Stromal cell of bone marrow (primary cell): ENCODE data around the gene PHEX.

ENCODE experiments used
- DNase-seq: peaks from one replicate; pipeline ENCODE4 v3.0.0-alpha.2; 2012; ENCODE audit warnings: low read depth

The PHEX gene

DNA sequence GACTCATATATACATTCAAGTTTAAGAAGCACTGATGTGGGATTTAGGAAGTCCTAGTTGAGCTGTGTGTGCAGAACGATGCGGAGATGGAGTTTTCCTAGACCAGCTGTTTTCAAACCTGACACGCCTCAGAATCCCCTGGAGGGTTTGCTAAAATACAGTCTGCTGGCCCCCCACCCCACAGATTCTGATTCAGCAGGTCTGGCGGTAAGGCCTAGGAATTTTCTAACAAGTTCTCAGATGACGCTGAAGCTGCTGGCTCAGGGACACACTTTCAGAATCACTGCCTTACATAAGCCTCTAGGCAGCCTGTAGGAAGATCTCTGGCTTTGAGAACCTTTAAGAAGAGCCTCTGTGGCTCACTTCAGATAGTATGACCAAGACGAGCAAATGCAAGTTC, 73.1 kb downstream of the PHEX start:
- DNase-seq, result peak; percentile 77

- no peak for DNase-seq
Observed at GRCh38 chrX:22105971-22106370, 73.8 kb downstream of the PHEX start.

GRCh38 chrX:22109442-22109841, 77.3 kb downstream of the PHEX start:
- DNase-seq, result no peak

GRCh38 chrX:22110729-22111494, 78.8 kb downstream of the PHEX start:
- no peak for DNase-seq

DNA sequence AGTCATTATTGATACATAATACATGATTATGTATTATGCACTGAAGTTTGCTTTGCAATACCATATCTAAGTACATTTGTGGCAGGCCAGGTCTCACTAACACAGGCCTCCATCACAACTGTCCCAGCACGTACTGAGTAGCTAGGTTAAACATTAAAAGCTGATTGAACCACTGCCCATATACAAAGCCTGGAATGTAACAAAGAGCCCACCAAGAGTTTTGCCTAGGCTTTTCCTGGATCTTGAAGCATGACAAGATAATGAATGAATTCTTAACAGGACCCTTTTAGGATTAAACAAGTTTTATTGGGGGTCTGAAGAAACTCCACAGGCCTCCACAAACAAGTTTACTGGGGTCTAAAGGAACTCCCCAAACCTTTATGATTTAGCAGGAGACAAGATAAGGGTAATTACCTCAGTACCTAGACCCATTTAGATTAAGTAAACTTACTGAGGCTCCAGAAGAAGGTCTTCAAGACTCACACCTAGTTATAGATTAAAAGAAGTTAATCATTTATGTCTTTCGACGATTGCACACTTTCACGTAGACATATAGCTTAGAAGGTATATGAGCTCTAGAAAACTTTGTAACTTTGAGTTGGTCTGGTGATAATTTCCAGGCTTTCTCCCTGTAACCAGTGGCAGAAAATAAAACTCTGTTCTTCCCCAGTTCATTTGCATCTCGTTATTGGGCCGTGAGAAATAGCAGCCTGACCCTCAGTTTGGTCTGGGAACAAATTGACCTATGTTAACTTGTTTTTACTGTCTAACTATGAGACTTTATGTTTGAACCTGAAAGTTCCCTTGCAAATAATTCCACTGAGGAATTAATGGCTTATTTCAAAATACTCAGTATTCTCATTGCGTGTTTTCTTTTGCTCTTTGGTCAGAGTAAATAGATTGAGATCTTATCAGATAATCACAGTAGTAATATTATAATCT, 84.8 kb downstream of the PHEX start:
- DNase-seq, result no peak

- DNase-seq, result no peak
Observed at GRCh38 chrX:22117633-22118032, 85.5 kb downstream of the PHEX start.

DNA sequence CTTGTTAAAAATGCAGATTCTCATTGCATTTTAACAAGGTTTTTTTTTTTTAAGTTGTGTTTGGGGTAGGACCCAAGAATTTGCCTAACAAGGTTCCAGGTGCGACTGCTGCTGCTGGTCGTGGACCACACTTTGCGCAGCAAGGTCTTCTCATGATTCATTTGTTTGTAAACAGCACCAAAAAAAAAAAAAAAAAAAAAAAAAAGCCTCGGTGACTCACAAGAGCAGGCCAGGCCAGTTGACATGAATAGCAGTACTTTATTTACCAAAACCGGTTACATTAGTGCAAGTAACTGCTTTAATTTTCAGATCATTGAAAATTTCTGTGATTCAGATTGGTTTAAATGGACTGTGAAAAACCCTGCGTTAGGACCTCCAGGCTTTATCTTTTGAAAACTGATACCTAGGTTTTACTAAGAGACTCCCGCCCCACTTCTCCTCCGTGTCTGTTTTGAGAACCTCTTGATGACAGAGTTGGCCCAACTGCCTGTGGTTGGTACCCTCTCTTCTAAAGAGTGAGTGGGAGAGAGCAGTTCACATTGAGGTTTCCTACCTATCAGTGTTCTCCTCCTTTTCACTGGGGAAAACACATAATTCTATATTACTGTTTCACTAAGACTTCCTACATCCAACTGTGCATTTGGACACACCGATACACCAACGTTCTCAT, 86.2 kb downstream of the PHEX start:
- DNase-seq, result no peak

DNA sequence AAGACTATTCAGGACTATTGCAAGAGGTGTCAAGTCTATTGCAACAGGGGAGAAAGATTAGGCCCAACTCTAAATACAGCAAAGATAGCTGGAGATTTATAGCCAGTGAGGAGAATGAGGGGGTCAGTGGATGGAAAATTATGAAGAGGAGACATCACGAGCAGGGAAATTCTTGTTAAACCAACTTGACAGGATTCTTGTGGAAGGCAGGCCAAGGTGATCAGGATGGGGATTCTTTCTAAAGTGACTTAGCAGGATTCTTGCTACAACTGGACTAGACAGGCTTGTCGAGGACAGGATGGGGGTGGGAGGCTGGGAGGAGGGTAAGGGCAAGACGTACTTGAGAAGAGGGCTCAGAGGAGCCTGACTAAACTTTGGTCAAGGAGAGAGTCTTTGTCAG, 89.0 kb downstream of the PHEX start:
- DNase-seq, result no peak

GRCh38 chrX:22122510-22122909, 90.4 kb downstream of the PHEX start:
- peak; percentile 88 for DNase-seq

- no peak for DNase-seq
Observed at GRCh38 chrX:22124098-22124497, 92.0 kb downstream of the PHEX start.

GRCh38 chrX:22125481-22125880, 93.4 kb downstream of the PHEX start:
- no peak for DNase-seq

- no peak for DNase-seq
Observed at GRCh38 chrX:22126327-22126726, 94.2 kb downstream of the PHEX start.

GRCh38 chrX:22128961-22129360, 96.8 kb downstream of the PHEX start:
- DNase-seq, result no peak

DNA sequence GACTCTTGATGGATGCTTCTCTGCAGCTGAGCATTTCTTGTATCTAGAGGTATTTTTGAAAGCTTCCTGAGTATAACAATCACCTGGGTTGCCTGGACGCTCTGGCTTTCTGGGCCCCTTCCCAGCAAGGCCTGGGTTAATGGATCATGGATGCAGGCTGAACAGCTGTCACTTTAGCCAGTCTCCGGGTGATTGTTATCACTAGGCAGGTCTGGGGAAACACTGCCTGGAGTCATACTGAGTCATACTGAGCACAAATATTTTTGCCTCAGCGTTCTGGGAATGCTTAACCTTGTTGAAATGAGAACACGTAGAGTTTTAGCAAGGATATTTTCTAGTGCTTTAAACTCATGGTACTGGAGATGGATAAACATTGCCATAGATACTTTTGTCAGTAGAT, 102.6 kb downstream of the PHEX start:
- DNase-seq, result peak; percentile 44

- no peak for DNase-seq
Observed at GRCh38 chrX:22135171-22135711, 103.1 kb downstream of the PHEX start.

DNA sequence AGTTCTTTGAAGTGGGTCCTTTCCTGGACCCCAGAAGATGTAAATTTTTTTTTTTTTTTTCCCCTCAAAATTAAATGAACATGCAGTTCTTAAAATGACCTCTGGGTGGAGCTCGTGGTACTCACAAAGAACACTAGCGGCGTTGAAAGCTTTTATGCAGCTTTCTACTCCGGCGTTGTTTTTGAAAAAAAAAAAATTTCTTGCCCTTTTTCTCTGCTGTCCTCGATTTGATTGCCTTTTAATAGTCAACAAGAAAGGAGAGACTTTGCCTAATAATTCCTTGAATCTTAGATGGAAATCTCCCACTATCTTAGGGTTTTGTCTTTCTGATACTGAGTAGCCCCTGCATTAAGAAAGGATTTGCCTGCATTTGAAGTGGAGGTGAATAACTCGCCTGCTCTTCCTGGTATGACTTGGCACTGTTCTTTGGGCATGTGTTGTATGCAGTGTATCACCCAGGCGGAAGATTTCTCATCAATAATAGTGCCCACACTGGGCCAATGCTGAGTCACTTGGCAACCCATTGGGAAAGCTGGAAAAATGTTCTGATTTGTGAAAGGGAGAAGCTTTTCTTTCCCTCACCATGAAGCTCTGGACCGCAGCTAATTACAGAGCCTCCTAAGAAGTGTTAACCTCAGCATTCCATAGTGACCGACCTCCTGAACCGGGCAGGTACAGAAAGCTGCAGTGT, 104.0 kb downstream of the PHEX start:
- DNase-seq, result peak; percentile 62

DNA sequence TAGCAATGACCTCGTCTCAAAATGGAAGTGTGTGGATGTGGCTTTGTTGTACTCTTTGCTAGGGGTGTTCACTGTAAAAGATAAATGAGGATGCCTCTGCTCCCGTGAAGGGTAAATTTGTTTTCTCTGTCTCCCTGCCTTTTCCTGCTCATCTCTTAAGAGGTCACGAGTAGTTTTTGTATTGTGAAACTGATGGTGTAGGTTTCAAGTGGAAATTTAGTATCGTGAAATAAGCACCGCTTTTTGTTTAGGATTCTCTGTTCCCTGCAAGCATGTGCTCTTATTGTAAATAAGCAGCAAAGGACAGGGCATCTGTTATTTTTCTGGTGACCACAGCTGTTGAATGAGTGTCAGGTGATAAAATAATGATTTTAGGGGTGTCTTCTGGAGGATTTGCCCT, 104.6 kb downstream of the PHEX start:
- DNase-seq, result no peak

DNA sequence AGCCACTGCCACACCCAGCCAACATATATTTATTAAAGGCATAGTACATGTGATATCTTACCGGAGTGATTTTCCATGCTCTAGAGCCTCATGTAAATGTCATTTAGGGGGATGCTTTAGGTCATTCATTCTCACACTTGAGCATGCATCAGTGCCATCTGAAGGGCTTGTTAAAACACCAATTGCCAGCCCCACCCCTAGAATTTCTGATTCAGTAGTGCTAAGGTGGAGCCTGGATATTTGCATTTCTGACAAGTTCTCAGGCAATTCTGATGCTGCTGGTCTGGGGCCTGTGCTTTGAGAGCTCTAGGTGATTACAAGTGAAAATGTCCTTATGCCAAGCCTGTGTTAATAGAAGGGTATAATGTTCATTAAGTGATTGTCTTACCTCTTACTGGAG, 107.7 kb downstream of the PHEX start:
- no peak for DNase-seq

GRCh38 chrX:22141047-22141730, 109.1 kb downstream of the PHEX start:
- DNase-seq, result no peak

DNA sequence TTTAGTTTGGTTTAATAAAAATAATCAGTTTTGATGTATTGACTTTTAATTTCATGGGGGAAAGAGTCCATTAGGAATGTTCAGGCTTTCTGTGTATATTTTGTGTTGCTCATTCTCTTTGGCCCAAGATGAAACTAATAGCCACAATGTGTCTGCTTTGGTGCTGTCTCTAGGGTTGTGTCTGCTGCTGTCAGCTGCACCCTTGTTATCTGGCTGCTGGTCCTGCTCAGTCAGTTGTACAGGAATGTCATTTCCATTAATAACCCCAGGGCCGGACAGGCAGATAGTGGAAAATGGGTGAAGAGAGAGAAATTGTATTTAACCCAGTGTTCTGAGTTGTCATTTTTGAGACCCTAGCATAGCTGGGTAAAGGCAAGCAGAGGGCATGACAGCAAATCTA, 115.1 kb downstream of the PHEX start:
- no peak for DNase-seq

DNA sequence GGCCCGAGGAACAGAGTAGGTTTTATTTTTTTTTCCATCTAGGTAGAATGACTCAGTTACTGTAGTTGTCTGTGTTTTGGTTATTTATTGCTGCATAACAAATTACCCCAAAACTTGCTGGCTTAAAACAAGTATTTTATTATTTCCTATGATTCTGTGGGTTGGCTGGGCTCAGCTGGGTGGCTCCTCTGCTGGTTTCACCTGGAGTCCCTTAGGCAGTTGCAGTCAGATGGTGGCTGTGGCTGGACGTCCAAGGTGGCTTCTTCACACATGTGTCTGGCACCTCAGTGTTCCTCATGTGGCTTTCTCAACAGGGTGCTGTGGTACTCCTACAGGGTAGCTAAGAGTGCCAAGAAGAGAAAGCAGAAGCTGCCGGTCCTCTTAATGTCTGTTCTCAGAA, 115.8 kb downstream of the PHEX start:
- DNase-seq, result no peak
